Neural progenitor cell (in vitro differentiated cells): ENCODE measurements around the gene ODAPH.

Experiments used
- EZH2phosphoT487 ChIP-seq: fragments of 200-600 bp; sonication (generic); IDR thresholded peaks from 2 replicates; pipeline ENCODE4 v1.6.1; 2017; ENCODE audit warnings: antibody characterized with exemption
- TF ChIP-seq, protein P1 (sequence below): fragments of 200-600 bp; sonication (generic); IDR thresholded peaks from 2 replicates; pipeline ENCODE4 v1.5.1; 2017; ENCODE audit warnings: antibody characterized with exemption, mild to moderate bottlenecking

GRCh38 chr4:75525910-75526309 lies 30.0 kb upstream of the ODAPH start:
- TF ChIP-seq EZH2phosphoT487 = no peak
- TF ChIP-seq, protein P1, sequence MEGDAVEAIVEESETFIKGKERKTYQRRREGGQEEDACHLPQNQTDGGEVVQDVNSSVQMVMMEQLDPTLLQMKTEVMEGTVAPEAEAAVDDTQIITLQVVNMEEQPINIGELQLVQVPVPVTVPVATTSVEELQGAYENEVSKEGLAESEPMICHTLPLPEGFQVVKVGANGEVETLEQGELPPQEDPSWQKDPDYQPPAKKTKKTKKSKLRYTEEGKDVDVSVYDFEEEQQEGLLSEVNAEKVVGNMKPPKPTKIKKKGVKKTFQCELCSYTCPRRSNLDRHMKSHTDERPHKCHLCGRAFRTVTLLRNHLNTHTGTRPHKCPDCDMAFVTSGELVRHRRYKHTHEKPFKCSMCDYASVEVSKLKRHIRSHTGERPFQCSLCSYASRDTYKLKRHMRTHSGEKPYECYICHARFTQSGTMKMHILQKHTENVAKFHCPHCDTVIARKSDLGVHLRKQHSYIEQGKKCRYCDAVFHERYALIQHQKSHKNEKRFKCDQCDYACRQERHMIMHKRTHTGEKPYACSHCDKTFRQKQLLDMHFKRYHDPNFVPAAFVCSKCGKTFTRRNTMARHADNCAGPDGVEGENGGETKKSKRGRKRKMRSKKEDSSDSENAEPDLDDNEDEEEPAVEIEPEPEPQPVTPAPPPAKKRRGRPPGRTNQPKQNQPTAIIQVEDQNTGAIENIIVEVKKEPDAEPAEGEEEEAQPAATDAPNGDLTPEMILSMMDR = no peak
